ENCODE measurements around the gene RAPGEF5.

The RAPGEF5 gene

DNA sequence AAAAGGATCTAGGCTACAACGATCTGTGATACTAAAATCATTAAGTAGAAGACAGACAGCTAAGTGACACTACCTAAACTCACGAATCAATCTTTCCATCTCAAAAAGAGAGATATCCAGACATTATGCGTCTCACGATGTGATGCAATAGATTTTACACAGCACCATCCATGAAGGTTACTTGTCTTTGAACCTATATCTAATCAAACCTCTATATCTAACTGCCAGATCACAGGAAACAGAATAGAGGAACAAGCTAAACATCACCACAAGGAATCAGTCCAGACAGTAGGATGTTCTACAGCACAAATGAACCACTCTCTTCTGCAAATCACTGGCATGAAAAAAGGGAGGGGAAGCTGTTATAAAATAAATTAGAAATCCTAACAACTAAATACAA is 4.1 kb downstream of the RAPGEF5 start:
- Histone ChIP-seq H2AFZ (ENCODE audit: insufficient read depth, low read length, poor library complexity) (no peak overlapping the region), H3K4me2 (ENCODE audit: low read length) (no peak overlapping the region), H3K79me2 (ENCODE audit: control insufficient read depth, insufficient read depth, low read length, poor library complexity) (no peaks in the 10 kb centered on the region), H3K4me3 (ENCODE audit: low read depth, low read length) (no peak overlapping the region), H3K18ac (ENCODE audit: low read length) (no peak overlapping the region), H3K36me3 (ENCODE audit: control insufficient read depth in 1 of 2, insufficient read depth in 2 of 2, low read length in 2 of 2) (no peaks in the 10 kb centered on the region), H3K27ac (ENCODE audit: low read depth, low read length) (no peak overlapping the region), H3K79me1 (ENCODE audit: low read length) (peaks cover 2% of the 10 kb centered on the region), H4K8ac (ENCODE audit: low read depth, low read length) (no peak overlapping the region), H2AK5ac (ENCODE audit: low read length) (no peak overlapping the region), H3K4me1 (ENCODE audit: control insufficient read depth in 1 of 2, insufficient read depth in 2 of 2, low read length in 2 of 2) (peaks cover 11 to 15% of the 10 kb centered on the region in 2 experiments), H3K27me3 (ENCODE audit: insufficient read depth, low read length) (no peaks in the 10 kb centered on the region), H4K91ac (ENCODE audit: low read depth, low read length) (no peak overlapping the region), H3K14ac (ENCODE audit: low read length) (no peak overlapping the region), H3K9ac (ENCODE audit: low read length) (no peak overlapping the region), H3K9me3 (ENCODE audit: insufficient read depth, low read depth, low read length) (no peaks in the 10 kb centered on the region), H4K12ac (ENCODE audit: low read depth, low read length) (no peak overlapping the region), H3K4ac (ENCODE audit: low read depth, low read length) (no peak overlapping the region), H2BK120ac (ENCODE audit: insufficient read depth, low read length, poor library complexity) (no peak overlapping the region), H2BK5ac (ENCODE audit: low read depth, low read length, poor library complexity) (no peak overlapping the region), H2BK12ac (ENCODE audit: low read length) (no peak overlapping the region), H3K23ac (ENCODE audit: low read length) (no peak overlapping the region)
- DNase-seq: no peak
- no CpG with 5 or more reads among the region's 4 CpGs for WGBS (ENCODE audit: extremely low coverage, insufficient coverage, insufficient read length)

DNA sequence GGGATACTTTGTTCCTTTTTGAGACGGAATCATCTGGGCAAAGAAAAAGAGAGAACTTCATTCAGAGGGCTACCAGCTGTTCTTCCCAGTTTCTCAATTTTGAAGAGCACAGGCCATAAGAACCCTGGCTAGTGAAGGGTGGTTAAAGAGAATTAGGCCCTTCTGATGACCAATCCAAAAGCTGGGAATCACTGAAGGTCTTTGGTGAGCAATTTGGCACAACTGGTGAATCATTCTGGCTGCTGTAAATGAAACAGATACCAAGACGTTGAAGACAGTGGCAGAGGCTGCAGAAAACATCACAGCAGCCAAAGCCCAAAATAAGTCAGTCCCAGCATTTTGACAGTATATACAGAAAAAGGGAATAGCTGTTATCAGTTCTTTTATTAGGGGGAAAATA is 5.1 kb downstream of the RAPGEF5 start:
- H3K27me3 ChIP-seq (ENCODE audit: insufficient read depth, low read length): no peaks in the 10 kb centered on the region

DNA sequence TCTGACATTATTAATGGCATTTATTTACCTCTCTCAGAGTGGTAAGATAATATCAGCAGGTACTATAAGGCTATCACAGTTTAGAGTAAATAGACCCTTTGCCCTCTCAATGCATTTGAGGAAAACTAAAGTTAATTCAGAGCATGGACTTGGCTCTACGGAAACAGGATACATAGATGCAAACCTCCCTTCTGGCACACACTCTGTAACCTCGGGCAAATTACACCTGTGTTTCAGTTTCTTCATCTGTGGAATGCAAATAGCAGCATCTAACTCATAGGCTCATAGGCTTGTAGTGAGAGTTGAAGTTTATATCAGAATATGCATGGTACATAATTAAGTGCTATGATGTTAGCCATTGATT is 5.6 kb downstream of the RAPGEF5 start:
- H3K4me2 ChIP-seq (ENCODE audit: low read length): no peak overlapping the region
- no peak overlapping the region for H2AFZ ChIP-seq (ENCODE audit: insufficient read depth, low read length, poor library complexity)
- H4K12ac ChIP-seq (ENCODE audit: low read depth, low read length): no peak overlapping the region
- no peak overlapping the region for H3K4me3 ChIP-seq (ENCODE audit: low read depth, low read length)
- no peak overlapping the region for H2BK5ac ChIP-seq (ENCODE audit: low read depth, low read length, poor library complexity)
- H2AK5ac ChIP-seq (ENCODE audit: low read length): no peak overlapping the region
- no peak overlapping the region for H3K18ac ChIP-seq (ENCODE audit: low read length)
- H4K91ac ChIP-seq (ENCODE audit: low read depth, low read length): no peak overlapping the region
- peak in 1 of 2 donors; percentile 10 for DNase-seq
- no peak overlapping the region for H3K4ac ChIP-seq (ENCODE audit: low read depth, low read length)
- H3K36me3 ChIP-seq (ENCODE audit: control insufficient read depth in 1 of 2, insufficient read depth in 2 of 2, low read length in 2 of 2): no peaks in the 10 kb centered on the region
- H3K79me1 ChIP-seq (ENCODE audit: low read length): no peaks in the 10 kb centered on the region
- H2BK120ac ChIP-seq (ENCODE audit: insufficient read depth, low read length, poor library complexity): no peak overlapping the region
- H3K23ac ChIP-seq (ENCODE audit: low read length): no peak overlapping the region
- no peak overlapping the region for H3K27ac ChIP-seq (ENCODE audit: low read depth, low read length)
- H3K27me3 ChIP-seq (ENCODE audit: insufficient read depth, low read length): no peaks in the 10 kb centered on the region
- no peaks in the 10 kb centered on the region for H3K9me3 ChIP-seq (ENCODE audit: insufficient read depth, low read depth, low read length)
- H3K14ac ChIP-seq (ENCODE audit: low read length): no peak overlapping the region
- no peak overlapping the region for H3K9ac ChIP-seq (ENCODE audit: low read length)
- peaks cover 3 to 7% of the 10 kb centered on the region in 2 experiments for H3K4me1 ChIP-seq (ENCODE audit: control insufficient read depth in 1 of 2, insufficient read depth in 2 of 2, low read length in 2 of 2)
- H4K8ac ChIP-seq (ENCODE audit: low read depth, low read length): no peak overlapping the region
- no peaks in the 10 kb centered on the region for H3K79me2 ChIP-seq (ENCODE audit: control insufficient read depth, insufficient read depth, low read length, poor library complexity)
- no CpG with 5 or more reads among the region's 2 CpGs for WGBS (ENCODE audit: extremely low coverage, insufficient coverage, insufficient read length)
- no peak overlapping the region for H2BK12ac ChIP-seq (ENCODE audit: low read length)

More for the DNA sequence above, 5.1 kb downstream of the RAPGEF5 start:
- no peak for DNase-seq
- H3K4me3 ChIP-seq (ENCODE audit: low read depth, low read length): no peak overlapping the region
- no peak overlapping the region for H3K9ac ChIP-seq (ENCODE audit: low read length)
- H3K36me3 ChIP-seq (ENCODE audit: control insufficient read depth in 1 of 2, insufficient read depth in 2 of 2, low read length in 2 of 2): no peaks in the 10 kb centered on the region
- no peak overlapping the region for H2AK5ac ChIP-seq (ENCODE audit: low read length)
- no peak overlapping the region for H3K4me2 ChIP-seq (ENCODE audit: low read length)
- no peak overlapping the region for H3K23ac ChIP-seq (ENCODE audit: low read length)
- H2AFZ ChIP-seq (ENCODE audit: insufficient read depth, low read length, poor library complexity): no peak overlapping the region
- H3K4ac ChIP-seq (ENCODE audit: low read depth, low read length): no peak overlapping the region
- no CpG with 5 or more reads among the region's 2 CpGs for whole genome bisulfite sequencing (ENCODE audit: extremely low coverage, insufficient coverage, insufficient read length)
- no peak overlapping the region for H4K8ac ChIP-seq (ENCODE audit: low read depth, low read length)
- H3K79me2 ChIP-seq (ENCODE audit: control insufficient read depth, insufficient read depth, low read length, poor library complexity): no peaks in the 10 kb centered on the region
- no peaks in the 10 kb centered on the region for H3K9me3 ChIP-seq (ENCODE audit: insufficient read depth, low read depth, low read length)
- H4K91ac ChIP-seq (ENCODE audit: low read depth, low read length): no peak overlapping the region
- H2BK5ac ChIP-seq (ENCODE audit: low read depth, low read length, poor library complexity): no peak overlapping the region
- no peaks in the 10 kb centered on the region for H3K79me1 ChIP-seq (ENCODE audit: low read length)
- peaks cover 4 to 8% of the 10 kb centered on the region in 2 experiments for H3K4me1 ChIP-seq (ENCODE audit: control insufficient read depth in 1 of 2, insufficient read depth in 2 of 2, low read length in 2 of 2)
- H2BK12ac ChIP-seq (ENCODE audit: low read length): no peak overlapping the region
- no peak overlapping the region for H3K27ac ChIP-seq (ENCODE audit: low read depth, low read length)
- H3K14ac ChIP-seq (ENCODE audit: low read length): no peak overlapping the region
- H2BK120ac ChIP-seq (ENCODE audit: insufficient read depth, low read length, poor library complexity): no peak overlapping the region
- H3K18ac ChIP-seq (ENCODE audit: low read length): no peak overlapping the region
- H4K12ac ChIP-seq (ENCODE audit: low read depth, low read length): no peak overlapping the region

DNA sequence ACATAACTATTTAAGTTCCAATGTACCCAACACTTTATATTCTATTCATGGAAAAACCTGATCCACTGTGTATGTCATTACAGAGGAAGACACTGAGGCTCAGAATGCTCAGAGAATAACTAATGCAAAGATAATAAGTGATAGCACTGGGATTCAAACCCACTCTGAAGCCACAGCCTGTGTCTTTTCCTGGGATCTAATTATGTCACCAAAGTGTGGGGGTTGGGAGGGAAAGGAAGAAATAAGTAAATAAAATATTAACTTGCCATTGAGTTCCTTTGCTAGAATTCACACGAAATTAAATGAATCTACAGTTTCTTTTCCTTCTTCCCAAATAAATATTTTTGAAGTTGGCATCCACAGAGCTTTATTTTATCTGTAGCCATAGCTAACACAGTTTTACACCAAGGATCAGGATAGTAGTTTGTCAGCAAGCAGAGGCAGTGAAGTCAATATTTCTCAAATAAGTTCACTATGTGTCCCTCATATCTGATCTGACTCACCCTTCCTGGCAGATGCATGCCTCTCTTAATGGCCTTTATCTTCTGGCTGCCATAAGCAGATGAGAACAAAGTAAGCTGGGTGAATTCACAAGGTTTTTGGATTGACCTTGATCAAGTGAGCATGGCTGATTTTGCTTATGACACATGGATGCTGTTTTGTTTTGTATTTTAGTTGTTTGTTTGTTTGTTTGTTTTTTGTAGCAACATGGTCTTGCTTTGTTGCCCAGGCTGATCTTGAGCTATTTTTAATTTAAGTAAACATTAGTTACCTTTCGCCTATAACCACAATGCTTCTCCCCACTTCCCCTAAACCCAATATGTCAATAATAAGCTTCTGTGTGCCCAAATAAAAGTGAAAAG is 6.3 kb downstream of the RAPGEF5 start:
- no peak overlapping the region for H2BK12ac ChIP-seq (ENCODE audit: low read length)
- no peak overlapping the region for H2AK5ac ChIP-seq (ENCODE audit: low read length)
- H3K4me1 ChIP-seq (ENCODE audit: control insufficient read depth in 1 of 2, insufficient read depth in 2 of 2, low read length in 2 of 2): peaks cover 0 to 4% of the 10 kb centered on the region in 2 experiments
- H4K12ac ChIP-seq (ENCODE audit: low read depth, low read length): no peak overlapping the region
- H2AFZ ChIP-seq (ENCODE audit: insufficient read depth, low read length, poor library complexity): no peak overlapping the region
- H3K18ac ChIP-seq (ENCODE audit: low read length): no peak overlapping the region
- no peak overlapping the region for H4K91ac ChIP-seq (ENCODE audit: low read depth, low read length)
- H3K36me3 ChIP-seq (ENCODE audit: control insufficient read depth in 1 of 2, insufficient read depth in 2 of 2, low read length in 2 of 2): no peaks in the 10 kb centered on the region
- no peaks in the 10 kb centered on the region for H3K79me2 ChIP-seq (ENCODE audit: control insufficient read depth, insufficient read depth, low read length, poor library complexity)
- DNase-seq: peak; percentile 26 to 78
- no CpG with 5 or more reads among the region's 2 CpGs for WGBS (ENCODE audit: extremely low coverage, insufficient coverage, insufficient read length)
- no peaks in the 10 kb centered on the region for H3K79me1 ChIP-seq (ENCODE audit: low read length)
- no peak overlapping the region for H3K23ac ChIP-seq (ENCODE audit: low read length)
- no peak overlapping the region for H3K9ac ChIP-seq (ENCODE audit: low read length)
- no peaks in the 10 kb centered on the region for H3K27me3 ChIP-seq (ENCODE audit: insufficient read depth, low read length)
- no peak overlapping the region for H2BK5ac ChIP-seq (ENCODE audit: low read depth, low read length, poor library complexity)
- H2BK120ac ChIP-seq (ENCODE audit: insufficient read depth, low read length, poor library complexity): no peak overlapping the region
- no peak overlapping the region for H4K8ac ChIP-seq (ENCODE audit: low read depth, low read length)
- H3K4ac ChIP-seq (ENCODE audit: low read depth, low read length): no peak overlapping the region
- no peak overlapping the region for H3K4me2 ChIP-seq (ENCODE audit: low read length)
- no peak overlapping the region for H3K27ac ChIP-seq (ENCODE audit: low read depth, low read length)
- no peaks in the 10 kb centered on the region for H3K9me3 ChIP-seq (ENCODE audit: insufficient read depth, low read depth, low read length)
- H3K14ac ChIP-seq (ENCODE audit: low read length): no peak overlapping the region
- no peak overlapping the region for H3K4me3 ChIP-seq (ENCODE audit: low read depth, low read length)

Measured in trophoblast cell (in vitro differentiated cells and primary cell).